ENCODE results near the gene SHANK1.

Gene SHANK1

DNA sequence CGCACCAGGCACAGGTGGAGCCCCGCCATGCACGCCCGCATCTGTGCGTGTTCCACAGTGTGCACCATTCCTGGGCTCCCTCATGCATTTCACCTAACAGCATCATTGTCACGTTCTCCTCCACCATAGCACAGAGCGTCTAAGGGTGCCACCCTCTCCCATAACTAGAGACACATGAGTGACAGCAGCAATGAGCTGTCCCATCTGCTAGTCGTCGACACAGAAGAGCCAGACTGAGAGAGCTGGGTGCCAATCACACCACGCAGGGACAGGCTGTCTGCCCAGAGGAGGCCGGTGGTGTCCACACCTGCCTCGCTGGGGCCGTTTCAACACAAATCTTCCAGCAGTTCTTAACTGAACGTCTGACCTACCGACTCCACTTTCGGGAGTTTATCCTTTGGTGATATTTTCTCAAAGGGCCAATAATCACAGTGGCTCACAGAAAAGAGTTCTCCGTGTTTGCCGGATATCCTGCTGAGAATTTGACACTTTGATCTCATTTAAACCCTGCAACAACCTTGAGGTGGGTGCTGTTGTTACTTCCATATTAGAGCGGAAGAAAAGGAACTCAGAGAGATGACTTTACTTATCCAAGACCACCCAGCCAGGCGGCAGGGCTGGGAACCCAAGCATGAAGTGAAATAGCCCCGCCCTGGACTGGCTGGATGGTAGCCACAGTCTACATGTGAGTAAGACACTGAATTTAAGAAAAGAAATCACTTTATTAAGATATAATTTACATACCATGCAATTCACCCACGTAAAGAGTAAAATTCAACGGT is 19.7 kb upstream of the SHANK1 start:
- no peak for DNase-seq (ENCODE audit: extremely low read depth, low read depth)
- TF ChIP-seq CTCF (IDR thresholded peaks at IDR 0.05; ENCODE audit: low read depth, low read length): no peak

DNA sequence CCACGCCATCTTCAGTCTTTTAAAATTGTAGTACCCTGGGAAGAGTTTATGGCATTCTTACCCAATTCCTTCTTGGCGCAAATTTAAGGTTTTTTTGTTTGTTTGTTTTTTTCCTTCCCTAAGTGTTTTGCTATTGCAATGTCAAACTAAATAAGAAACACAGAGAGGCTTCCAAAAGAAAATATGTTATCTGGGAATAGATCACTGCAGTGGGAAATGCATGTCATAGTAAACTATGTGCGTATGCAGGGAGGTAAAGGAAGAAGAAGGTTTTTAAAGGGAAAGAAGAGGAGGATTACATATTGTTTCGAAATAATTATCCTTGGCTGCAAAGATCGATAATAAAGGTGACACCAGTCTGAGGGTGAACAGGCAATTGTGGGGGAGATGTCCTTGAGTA is 16.7 kb upstream of the SHANK1 start:
- no peak for TF ChIP-seq CTCF (IDR thresholded peaks at IDR 0.05; ENCODE audit: low read depth, low read length)
- DNase-seq (ENCODE audit: extremely low read depth, low read depth): no peak

DNA sequence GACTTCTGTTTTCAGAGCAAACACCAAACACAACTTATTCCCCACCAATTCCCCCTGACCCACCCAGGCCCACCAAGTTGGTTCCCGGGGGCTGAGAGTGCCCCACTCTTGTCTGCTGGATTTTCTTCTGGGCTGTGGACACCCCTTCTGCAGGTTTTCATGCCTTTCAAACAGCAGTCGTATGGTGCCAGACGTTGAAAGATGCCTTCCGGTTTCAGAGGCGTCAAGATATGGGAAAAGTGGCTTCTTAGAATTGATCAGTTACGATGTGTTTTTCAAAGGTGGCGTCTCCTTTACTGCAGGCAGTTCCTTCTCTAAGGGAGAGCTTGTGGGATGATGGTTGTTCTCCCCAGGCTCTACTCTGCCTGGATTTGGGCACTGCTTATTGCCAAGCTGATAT is 16.3 kb upstream of the SHANK1 start:
- no peak for TF ChIP-seq CTCF (IDR thresholded peaks at IDR 0.05; ENCODE audit: low read depth, low read length)

GRCh38 chr19:50729894-50730293 is 10.3 kb upstream of the SHANK1 start:
- no peak for DNase-seq (ENCODE audit: extremely low read depth, low read depth)
- no peak for TF ChIP-seq CTCF (IDR thresholded peaks at IDR 0.05; ENCODE audit: low read depth, low read length)

More for the DNA sequence above, 16.3 kb upstream of the SHANK1 start:
- DNase-seq (ENCODE audit: extremely low read depth, low read depth): no peak

DNA sequence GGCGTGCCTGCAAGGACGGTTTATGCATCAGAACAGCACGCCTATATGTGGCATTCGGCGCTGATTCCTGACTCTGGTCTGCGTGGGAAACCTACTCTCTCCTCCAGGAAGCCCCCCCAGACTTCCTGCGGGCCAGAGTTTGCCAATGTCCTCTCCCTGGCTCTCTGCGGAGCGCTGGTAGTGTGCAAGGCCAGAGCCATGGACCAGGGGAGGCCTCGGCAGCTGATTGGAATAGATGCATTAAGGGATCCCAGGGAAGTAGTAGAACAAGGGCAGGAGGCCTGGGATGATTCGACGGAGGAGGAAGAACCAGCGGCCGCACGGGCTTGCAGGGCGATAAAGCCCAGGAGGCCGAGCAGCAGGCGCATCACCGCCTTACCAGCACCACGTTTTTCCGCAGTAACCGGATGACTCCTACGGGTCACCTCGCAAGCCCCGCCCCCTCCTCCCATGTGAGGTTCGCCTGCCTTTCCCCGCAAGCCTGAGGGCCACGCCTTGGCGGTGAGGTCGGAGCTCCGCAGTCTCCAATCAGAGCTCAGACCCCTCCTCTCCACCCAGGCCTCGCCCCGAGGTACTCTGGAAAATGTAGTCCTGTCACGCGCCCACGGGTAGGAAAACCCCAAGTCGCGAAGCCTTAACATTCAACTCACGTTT is 8.6 kb upstream of the SHANK1 start:
- no peak for TF ChIP-seq CTCF (IDR thresholded peaks at IDR 0.05; ENCODE audit: low read depth, low read length)
- DNase-seq (ENCODE audit: extremely low read depth, low read depth): peak; percentile 36

DNA sequence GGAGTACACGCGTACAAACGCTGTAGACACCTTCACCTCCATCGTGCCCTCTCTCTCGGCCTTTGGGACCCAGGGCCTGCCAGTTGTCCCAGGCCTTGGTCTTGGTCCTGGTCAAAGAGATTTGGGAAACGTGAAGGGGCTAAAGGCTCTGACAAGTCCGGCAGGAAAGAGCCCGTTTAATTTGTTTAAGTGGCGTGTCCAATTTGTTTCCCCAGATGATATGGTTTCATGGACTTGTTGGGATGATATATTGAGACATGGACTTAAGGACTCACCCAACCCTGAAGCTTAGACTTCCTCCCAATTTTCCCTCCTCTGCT is 6.3 kb upstream of the SHANK1 start:
- TF ChIP-seq CTCF (IDR thresholded peaks at IDR 0.05; ENCODE audit: low read depth, low read length): no peak

GRCh38 chr19:50725218-50725910 is 5.8 kb upstream of the SHANK1 start:
- no peak for DNase-seq (ENCODE audit: extremely low read depth, low read depth)
- TF ChIP-seq CTCF (IDR thresholded peaks at IDR 0.05; ENCODE audit: low read depth, low read length): no peak

More for the DNA sequence above, 6.3 kb upstream of the SHANK1 start:
- DNase-seq (ENCODE audit: extremely low read depth, low read depth): no peak

All from AG09319 (cell line).